GM18505 (cell line): ENCODE data around the gene SDHD.

Source experiments
- ATAC-seq: cut with Tn5 transposase; IDR thresholded peaks from one replicate; pipeline ENCODE4 v1.9.1; 2021; ENCODE audit not compliant: unreplicated experiment
- POLR2A ChIP-seq: IDR thresholded peaks from 4 replicates; pipeline ENCODE4 v1.6.1; 2011; ENCODE audit warnings: borderline replicate concordance; ENCODE audit not compliant: insufficient read depth, insufficient read length; ENCODE audit errors: extremely low read depth

Gene SDHD

DNA sequence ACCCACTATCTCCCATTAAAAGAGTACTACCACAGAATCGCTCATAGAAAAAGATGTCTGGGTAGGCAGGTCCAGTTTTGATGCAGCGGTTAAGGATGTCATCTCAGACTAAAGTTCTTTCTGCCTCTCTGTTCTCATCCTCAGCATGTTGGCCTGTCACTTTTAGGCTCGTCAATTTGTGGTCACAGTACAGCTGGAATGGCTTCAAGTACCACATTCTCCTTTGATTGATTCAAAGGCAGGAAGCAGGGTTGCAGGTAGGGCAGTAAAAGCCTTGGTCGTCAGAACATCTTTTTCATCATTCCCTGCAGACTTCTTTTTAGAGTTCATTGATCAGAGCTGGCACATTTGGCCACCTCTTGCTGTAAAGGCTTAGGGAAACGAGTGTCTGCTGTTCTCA, 28.7 kb downstream of the SDHD start:
- TF ChIP-seq POLR2A: no peak
- ATAC-seq: no peak

DNA sequence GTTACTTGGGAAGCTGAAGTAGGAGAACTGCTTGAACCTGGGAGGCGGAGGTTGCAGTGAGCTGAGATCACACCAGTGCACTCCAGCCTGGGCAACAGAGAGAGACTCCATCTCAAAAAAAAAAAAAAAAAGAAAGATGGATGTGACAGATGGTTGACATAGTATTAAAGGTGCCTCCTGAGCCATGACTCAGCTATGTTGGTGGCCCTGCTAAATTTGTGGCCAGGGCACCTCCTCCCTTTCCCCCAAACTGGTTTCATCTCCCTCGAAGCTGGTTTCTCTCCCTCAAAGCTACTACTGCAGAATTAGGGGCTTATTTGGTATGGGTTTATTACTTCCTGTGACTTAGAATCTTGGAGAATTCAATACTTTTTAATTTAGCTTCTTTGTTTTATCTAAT, 31.5 kb downstream of the SDHD start:
- no peak for TF ChIP-seq POLR2A
- ATAC-seq: no peak

DNA sequence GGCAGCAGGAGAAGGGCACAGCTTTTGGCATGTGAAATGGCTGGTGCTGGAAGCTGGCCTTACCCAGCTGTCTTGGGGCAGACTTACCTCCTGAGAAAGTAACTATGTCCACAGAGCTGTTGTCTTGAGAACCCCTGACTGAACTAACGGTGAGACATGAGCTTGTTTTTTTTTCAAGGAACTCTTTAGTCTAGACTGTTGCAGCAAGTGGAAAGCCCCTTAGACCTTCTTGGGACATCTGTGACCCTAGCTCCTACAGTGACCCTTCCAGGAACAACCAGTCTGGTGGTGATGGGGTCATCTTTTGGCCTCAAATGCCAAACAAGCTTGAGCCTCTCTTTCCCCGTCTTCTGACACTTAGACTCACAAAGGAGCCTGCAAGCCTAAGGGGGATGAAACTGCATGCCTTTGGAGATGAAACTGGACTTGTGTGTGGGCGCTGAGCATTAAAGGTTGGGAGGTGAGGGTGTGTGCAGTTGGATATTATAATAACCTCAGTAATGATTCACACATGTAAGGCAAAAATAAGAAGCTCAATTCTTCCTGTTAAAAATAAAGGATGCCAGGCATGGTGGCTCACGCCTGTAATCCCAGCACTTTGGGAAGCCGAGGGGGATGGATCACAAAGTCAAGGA, 35.4 kb downstream of the SDHD start:
- ATAC-seq: no peak
- no peak for TF ChIP-seq POLR2A

DNA sequence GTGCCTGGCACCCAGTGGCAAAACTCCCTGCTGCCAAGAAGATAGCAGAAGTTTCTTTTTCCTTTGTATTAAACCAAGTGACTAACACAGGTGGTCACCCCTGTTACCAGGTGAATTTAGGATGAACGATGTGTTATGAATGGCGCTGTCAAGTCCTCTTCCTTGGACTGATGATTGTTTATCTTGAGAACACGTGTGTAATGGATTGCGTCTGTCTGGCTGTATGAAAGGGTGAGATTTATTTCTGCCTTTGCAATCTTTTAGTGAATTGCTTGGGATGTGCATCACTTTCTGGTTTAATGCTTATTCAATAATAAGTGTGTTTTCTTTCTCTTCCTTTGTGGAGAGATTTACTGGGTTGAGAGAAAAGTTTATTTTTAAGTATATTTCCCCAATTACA, 36.5 kb downstream of the SDHD start:
- ATAC-seq: no peak
- TF ChIP-seq POLR2A: no peak

DNA sequence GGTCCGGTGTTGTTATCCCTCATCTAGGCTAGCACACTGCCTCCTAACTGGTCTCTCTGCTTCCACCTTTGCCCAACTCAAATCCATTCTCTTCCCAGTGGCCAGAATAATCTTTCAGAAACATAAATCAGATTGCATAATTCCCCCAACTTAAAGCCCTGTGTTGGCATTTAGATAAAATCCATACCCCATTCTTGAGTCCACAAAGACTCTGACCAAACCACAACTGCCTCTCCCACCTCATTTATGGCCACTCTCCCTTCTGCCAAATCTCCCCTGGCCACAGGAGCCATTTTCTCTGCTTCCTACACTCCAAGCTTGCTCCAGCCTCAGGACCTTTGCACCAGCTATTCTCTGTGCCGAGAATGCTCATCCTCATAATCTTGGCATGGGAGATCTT, 40.4 kb downstream of the SDHD start:
- no peak for ATAC-seq

DNA sequence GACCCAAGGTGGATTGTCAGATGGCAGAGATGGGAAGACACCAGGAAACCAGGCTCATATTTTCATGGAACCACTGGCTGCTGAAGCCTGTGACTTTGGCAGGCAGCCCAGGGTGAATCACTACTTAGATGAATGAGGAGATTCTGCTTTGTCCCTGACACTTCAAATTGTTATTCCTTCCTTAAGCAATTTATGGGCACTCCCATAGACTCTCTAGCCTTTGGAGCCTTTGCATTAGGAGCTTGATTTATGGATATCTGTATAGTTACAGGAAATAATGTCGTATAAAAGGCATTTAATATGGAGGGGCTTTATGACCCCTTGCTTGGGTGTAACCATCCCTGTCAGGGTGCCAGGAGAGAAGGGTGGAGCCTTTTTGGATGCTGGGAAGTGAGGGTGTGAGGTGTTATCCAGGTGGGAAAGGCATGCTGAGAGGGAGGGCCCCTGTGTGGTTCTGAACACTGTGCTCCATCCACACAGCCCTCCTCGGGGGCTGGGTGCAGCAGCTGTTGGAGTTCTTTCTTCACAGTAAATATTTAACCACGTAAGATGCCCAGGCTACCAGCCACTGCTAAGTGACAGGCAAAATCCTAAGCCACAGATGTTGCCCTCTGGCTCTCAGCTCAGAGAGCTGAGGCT, 41.9 kb downstream of the SDHD start:
- ATAC-seq: no peak
- no peak for TF ChIP-seq POLR2A

More for the DNA sequence above, 40.4 kb downstream of the SDHD start:
- TF ChIP-seq POLR2A: no peak

DNA sequence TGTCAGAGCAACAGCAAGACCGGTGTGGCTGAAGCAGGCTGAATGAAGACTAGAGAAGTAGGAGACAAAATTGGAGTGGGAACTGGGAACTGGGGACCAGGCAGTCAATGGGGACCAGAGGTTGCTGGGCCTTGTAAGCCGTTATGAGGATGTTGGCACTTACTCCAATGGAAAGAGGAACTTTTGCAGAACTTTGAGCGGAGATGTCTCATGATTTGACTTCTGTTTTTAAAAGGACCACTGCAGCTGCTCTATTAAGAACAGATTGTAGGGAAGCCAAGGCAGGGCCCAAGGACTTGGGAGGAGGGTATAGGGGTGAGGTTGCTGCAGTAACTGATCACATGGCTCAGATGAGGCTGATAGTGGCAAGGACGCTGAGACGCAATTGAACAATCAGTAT, 43.0 kb downstream of the SDHD start:
- no peak for TF ChIP-seq POLR2A

DNA sequence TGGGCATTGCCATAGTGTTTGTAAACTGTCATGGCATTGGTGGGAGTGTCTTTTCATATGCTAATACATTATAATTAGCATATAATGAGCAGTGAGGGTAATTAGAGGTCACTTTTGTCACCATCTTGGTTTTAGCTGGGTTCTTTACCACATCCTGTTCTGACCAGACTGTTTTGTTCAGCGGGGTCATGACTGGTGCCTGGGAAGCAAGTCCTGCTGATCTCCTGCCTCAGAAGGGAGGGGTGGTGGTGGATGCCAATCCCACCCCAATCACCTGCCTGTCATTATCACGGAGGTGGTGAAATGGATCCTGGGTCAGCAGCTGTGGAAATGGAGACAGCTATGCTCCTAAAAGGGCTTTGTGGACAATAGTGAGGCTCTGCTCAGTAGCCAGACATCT, 46.1 kb downstream of the SDHD start:
- TF ChIP-seq POLR2A: no peak
- ATAC-seq: no peak

More for the DNA sequence above, 43.0 kb downstream of the SDHD start:
- ATAC-seq: no peak

DNA sequence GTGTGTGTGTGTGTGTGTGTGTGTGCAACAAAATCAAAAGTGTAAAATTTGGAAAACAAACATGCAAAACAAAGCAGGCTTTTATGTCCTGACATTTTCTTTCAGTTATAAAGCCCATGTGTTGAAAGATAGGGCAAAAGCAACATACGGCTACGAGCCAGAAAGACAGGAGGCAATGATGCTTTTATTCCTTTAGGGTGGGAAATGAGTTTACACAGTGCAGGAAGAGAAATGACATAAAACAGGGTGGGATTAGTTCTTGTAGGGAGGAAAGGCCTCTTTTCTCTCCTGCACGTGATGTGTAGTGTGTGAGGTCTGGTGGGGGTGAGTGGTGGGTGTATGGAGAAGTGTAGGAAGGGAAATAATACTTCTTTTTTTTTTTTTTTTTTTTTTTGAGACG, 47.8 kb downstream of the SDHD start:
- no peak for ATAC-seq
- no peak for TF ChIP-seq POLR2A

DNA sequence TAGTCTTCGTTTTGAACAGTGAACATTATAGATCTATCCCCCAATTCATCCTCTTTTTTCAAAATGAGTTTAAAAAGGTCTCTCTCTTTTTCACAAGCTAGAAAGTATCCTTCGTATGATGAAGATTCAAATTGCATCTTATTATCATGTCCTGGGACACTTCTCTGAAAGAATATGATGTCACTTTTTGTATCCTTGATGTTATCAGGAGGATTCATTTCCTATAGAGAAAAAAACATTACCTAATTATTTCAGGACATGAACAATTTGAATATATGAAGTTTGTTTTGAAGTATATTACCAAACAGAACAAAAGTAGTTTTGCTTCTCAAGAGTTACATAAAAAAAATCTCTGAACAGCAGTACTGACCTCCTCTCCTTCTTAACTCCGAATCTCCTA, 56.9 kb downstream of the SDHD start:
- TF ChIP-seq POLR2A: no peak
- no peak for ATAC-seq
